K562 (cell line): ENCODE results near the gene HDHD3. TPM values are rescaled to one million over a fixed set of nuclear protein-coding genes. Genes with fewer than 3 reads are reported as not detected.

Source experiments
- ATF4 ChIP-seq: fragments of 450-650 bp; formaldehyde crosslinking; IDR thresholded peaks from 2 replicates; pipeline ENCODE4 v1.4.0; 2022; ENCODE audit warnings: mild to moderate bottlenecking, moderate library complexity
- E2F4 ChIP-seq: sonication (generic); formaldehyde crosslinking; IDR thresholded peaks from 2 replicates; pipeline ENCODE4 v1.8.0; 2022; ENCODE audit warnings: mild to moderate bottlenecking, low read depth, missing genetic modification reagents
- FOXA1 ChIP-seq: fragments of 450-650 bp; IDR thresholded peaks from 2 replicates; pipeline ENCODE4 v1.6.1; 2016; ENCODE audit warnings: mild to moderate bottlenecking, borderline replicate concordance
- FOXK2 ChIP-seq, 2 experiments: fragments of 450-650 bp; IDR thresholded peaks in 1 of 2; conservative IDR thresholded peaks in 1 of 2; 2 replicates each; pipeline ENCODE4 v1.6.1; 2016; ENCODE audit warnings: low read depth in 2 of 2, mild to moderate bottlenecking in 1 of 2
- GATA2 ChIP-seq: sonication (generic); formaldehyde crosslinking; IDR thresholded peaks from 2 replicates; pipeline ENCODE4 v1.4.0; 2020; ENCODE audit warnings: mild to moderate bottlenecking, missing genetic modification reagents
- GTF2B ChIP-seq: IDR thresholded peaks from 2 replicates; pipeline ENCODE4 v1.6.1; 2011; ENCODE audit not compliant: insufficient read length; ENCODE audit errors: extremely low read depth
- GTF2E2 ChIP-seq: fragments of 200-800 bp; sonication (Bioruptor generic); IDR thresholded peaks from 2 replicates; pipeline ENCODE4 v1.6.1; 2016; ENCODE audit warnings: missing genetic modification characterization, missing compliant biosample characterization
- ID3 ChIP-seq, 2 experiments: fragments of 250-450 bp in 1 of 2; fragments of 450-650 bp in 1 of 2; sonication (Bioruptor Pico) in 1 of 2; IDR thresholded peaks; 2 replicates each; pipeline versions ENCODE4 v1.6.1 to v1.8.0; 2016 to 2021; ENCODE audit warnings: mild to moderate bottlenecking in 2 of 2, moderate library complexity in 2 of 2, missing compliant biosample characterization in 1 of 2, missing genetic modification characterization in 1 of 2
- KDM4B ChIP-seq, 2 experiments: fragments of 450-650 bp in 1 of 2; sonication (generic) in 1 of 2; IDR thresholded peaks; 2 replicates each; pipeline ENCODE4 v1.6.1; 2016 to 2017; ENCODE audit warnings: borderline replicate concordance in 2 of 2, antibody characterized with exemption in 1 of 2, low read depth in 1 of 2, mild to moderate bottlenecking in 1 of 2
- NCOA1 ChIP-seq: fragments of 450-650 bp; IDR thresholded peaks from 2 replicates; pipeline ENCODE4 v1.6.1; 2016; ENCODE audit warnings: low read depth
- NR2C2 ChIP-seq, 2 experiments: fragments of 200-800 bp in 1 of 2; sonication (Bioruptor generic) in 1 of 2; sonication (generic) in 1 of 2; formaldehyde crosslinking in 1 of 2; IDR thresholded peaks; 2 replicates each; pipeline versions ENCODE4 v1.6.1 to v1.8.0; 2016 to 2022; ENCODE audit warnings: mild to moderate bottlenecking in 1 of 2, missing compliant biosample characterization in 1 of 2, missing genetic modification characterization in 1 of 2, missing genetic modification reagents in 1 of 2
- PREB ChIP-seq: sonication (generic); formaldehyde crosslinking; IDR thresholded peaks from 2 replicates; pipeline ENCODE4 v1.8.1; 2023; ENCODE audit warnings: mild to moderate bottlenecking, missing genetic modification reagents
- RBBP5 ChIP-seq: fragments of 200-600 bp; sonication (generic); IDR thresholded peaks from 2 replicates; pipeline ENCODE4 v1.6.1; 2012; ENCODE audit warnings: borderline replicate concordance, mild to moderate bottlenecking, low read length, control low read depth, inconsistent platforms; ENCODE audit not compliant: insufficient read depth, poor library complexity, severe bottlenecking
- SMARCE1 ChIP-seq: fragments of 450-650 bp; IDR thresholded peaks from 2 replicates; pipeline ENCODE4 v1.7.1; 2016; ENCODE audit warnings: mild to moderate bottlenecking
- ZBTB17 ChIP-seq: fragments of 450-650 bp; formaldehyde crosslinking; IDR thresholded peaks from 2 replicates; pipeline ENCODE4 v1.4.0; 2020; ENCODE audit warnings: mild to moderate bottlenecking
- ZBTB5 ChIP-seq: fragments of 450-650 bp; IDR thresholded peaks from 2 replicates; pipeline ENCODE4 v1.6.1; 2017; ENCODE audit warnings: antibody characterized with exemption
- ZNF398 ChIP-seq: fragments of 250-450 bp; sonication (Bioruptor Pico); IDR thresholded peaks from 2 replicates; pipeline ENCODE4 v1.8.0; 2021; ENCODE audit warnings: moderate library complexity, mild to moderate bottlenecking, inconsistent platforms
- ZNF551 ChIP-seq: fragments of 250-450 bp; sonication (Bioruptor Pico); IDR thresholded peaks from 2 replicates; pipeline ENCODE4 v1.5.0; 2021; ENCODE audit warnings: mild to moderate bottlenecking, moderate library complexity
- ZZZ3 ChIP-seq: fragments of 450-650 bp; IDR thresholded peaks from 2 replicates; pipeline ENCODE4 v1.6.1; 2016; ENCODE audit warnings: antibody characterized with exemption, mild to moderate bottlenecking, moderate library complexity
- polyA plus RNA-seq, 8 experiments: library from polyadenylated mRNA; depleted of rRNA in 4 of 8; stranded (reverse) in 5 of 8; unstranded in 3 of 8; fragments of >200 nt; fragmentation: Nextera tagmentation in 2 of 8; fragmentation: Illumina TruSeq in 1 of 8; extraction: Ambion mirVana in 2 of 8; extraction: Trizol in 1 of 8; gene quantifications; 2 replicates each; pipeline versions ENCODE4 v1.2.1 to v1.2.3, GENCODE V29; 2011 to 2014; ENCODE audit warnings: inconsistent platforms in 1 of 8, missing spikeins in 1 of 8
- total RNA-seq, 7 experiments: library from RNA; depleted of rRNA in 6 of 7; stranded (reverse); fragments of >200 nt in 6 of 7; fragmentation: Illumina TruSeq in 2 of 7; extraction: Trizol in 2 of 7; gene quantifications; 2 replicates each; pipeline versions ENCODE4 v1.2.1 to v1.2.3, GENCODE V29; 2011 to 2021; ENCODE audit warnings: low replicate concordance in 1 of 7

Gene HDHD3
- total and polyA plus RNA-seq, 9 of the 15 experiments (the other 6 are each of a cell fraction or from before 2014, with no cell fraction given), result 1.1 to 19.1 (median 10.9) TPM

GRCh38 chr9:113345671-113346070, 31.1 kb downstream of the HDHD3 start (continued):
- TF ChIP-seq FOXK2 (conservative IDR thresholded peaks at IDR 0.05 in 1 of 2, IDR thresholded peaks at IDR 0.05 in 1 of 2; ENCODE audit: low read depth in 2 of 2) (no peak), ATF4 (CRISPR knock-in tag) (peak; percentile 75), ZBTB5 (no peak), NCOA1 (no peak), ZBTB17 (CRISPR knock-in tag) (peak; percentile 89), ZNF398 (CRISPR knock-in tag) (peak; percentile 81), KDM4B (IDR thresholded peaks at IDR 0.05; ENCODE audit: borderline replicate concordance in 2 of 2, low read depth in 1 of 2) (no peak), GTF2B (no peak), ZNF551 (no peak), E2F4 (no peak), GATA2 (no peak), PREB (CRISPR knock-in tag) (no peak), SMARCE1 (no peak), GTF2E2 (tag) (no peak), ZZZ3 (no peak), ID3 (CRISPR knock-in tag; IDR thresholded peaks at IDR 0.05) (peak; percentile 73; the same call in 1 of the 2 replicates), ID3 (tag; IDR thresholded peaks at IDR 0.05) (peak; percentile 97), RBBP5 (no peak), NR2C2 (CRISPR knock-in tag; IDR thresholded peaks at IDR 0.05) (no peak), NR2C2 (tag; IDR thresholded peaks at IDR 0.05) (peak; percentile 55), FOXA1 (no peak)
